Mucosa of descending colon (tissue), 3 donors: ENCODE measurements around the gene IPO9. TPM values are rescaled to one million over a fixed set of nuclear protein-coding genes. Genes with fewer than 3 reads are reported as not detected.
"Not testable (repeated sequence)": the region's sequence is repeated elsewhere in the genome, so short reads cannot be mapped to it uniquely, and the experiment has no call there.

Source experiments
- ATAC-seq: fragments of 200-7000 bp; cut with Tn5 transposase; one replicate; pipeline ENCODE4 v1.9.1; 2020; ENCODE audit warnings: mild to moderate bottlenecking, moderate library complexity
- DNase-seq, 3 donors: peaks; one replicate each; pipeline ENCODE4 v3.0.0-alpha.2; 2020
- H3K36me3 ChIP-seq: fragments of 200-600 bp; one replicate; pipeline ENCODE4 v1.8.0; 2021; ENCODE audit warnings: low read depth, mild to moderate bottlenecking
- H3K4me1 ChIP-seq: fragments of 200-600 bp; one replicate; pipeline ENCODE4 v1.8.0; 2021; ENCODE audit warnings: low read depth, mild to moderate bottlenecking
- H3K4me3 ChIP-seq: fragments of 200-600 bp; one replicate; pipeline ENCODE4 v1.8.0; 2021; ENCODE audit warnings: mild to moderate bottlenecking
- H3K9me3 ChIP-seq: fragments of 200-600 bp; one replicate; pipeline ENCODE4 v1.8.0; 2021; ENCODE audit warnings: mild to moderate bottlenecking
- CTCF ChIP-seq: fragments of 200-600 bp; IDR thresholded peaks from one replicate; pipeline ENCODE4 v1.8.0; 2022; ENCODE audit warnings: antibody characterized with exemption, mild to moderate bottlenecking
- intact Hi-C, 2 donors: fragments of 100-400 bp; cut with DNase I in 1 of 2; cut with micrococcal nuclease in 1 of 2; formaldehyde crosslinking; loops; one replicate each; pipeline versions ENCODE4 v1.11.0 to v1.11.1; 2022; cut with DNase I, micrococcal nuclease
- total RNA-seq, 3 donors: library from RNA; stranded (reverse); fragmentation: NEBNext Ultra II Directional in 2 of 3; extraction: Animal tissue kit (Norgen Biotek cat#: 25700) in 2 of 3; gene quantifications; one replicate each; pipeline versions ENCODE4 v1.2.1 to v1.2.4, GENCODE V29; 2021 to 2023
- donor health status: DM: no; HTN: no; CAD: no; lungs with moderate emphysema.
- donor health status: DM: no; HTN: no; CAD: no.
- donor health status: DM: no; HTN: yes; CAD: no.

IPO9 gene
- total RNA-seq, 3 donors from 2014 or later, result 25.9 to 33.9 (median 28.4) TPM

DNA sequence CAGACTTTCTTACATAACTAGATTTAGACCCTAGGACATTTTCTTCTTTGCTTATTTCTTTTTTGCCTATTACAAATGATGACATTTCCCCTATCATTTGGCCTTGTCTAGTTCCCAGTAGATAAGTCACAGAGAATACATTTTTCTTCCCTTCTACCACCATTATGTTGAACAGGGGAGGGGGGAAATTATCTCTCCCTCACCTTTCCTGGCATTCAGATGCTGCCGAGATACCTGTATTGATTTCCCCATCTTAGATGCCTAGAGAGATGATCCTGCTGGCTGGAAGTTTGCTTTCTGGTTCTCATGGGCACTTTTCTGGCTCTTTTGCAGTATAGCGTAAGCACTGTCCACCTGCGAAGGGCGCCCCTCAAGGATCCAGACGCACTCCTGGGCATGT lies 5.7 kb downstream of the IPO9 start:
- no peaks in the 10 kb centered on the region for H3K9me3 ChIP-seq
- TF ChIP-seq CTCF, result no peak
- H3K36me3 ChIP-seq, result no peaks in the 10 kb centered on the region
- no peak overlapping the region for H3K4me3 ChIP-seq
- intact Hi-C loops, result no loop called here
- DNase-seq (no peak), ATAC-seq (no peak)
- H3K4me1 ChIP-seq, result peaks cover 16% of the 10 kb centered on the region

- no peak for ATAC-seq
- intact Hi-C loops, result no loop called here
- no peak for DNase-seq
These were observed 9.4 kb downstream of the IPO9 start for GRCh38 chr1:201838381-201838780.

GRCh38 chr1:201839089-201839488 lies 10.1 kb downstream of the IPO9 start:
- DNase-seq, ATAC-seq, H3K4me1 ChIP-seq, H3K36me3 ChIP-seq, H3K9me3 ChIP-seq, H3K4me3 ChIP-seq, intact Hi-C loops: not testable (repeated sequence)

More at GRCh38 chr1:201838381-201838780, 9.4 kb downstream of the IPO9 start:
- no peaks in the 10 kb centered on the region for H3K9me3 ChIP-seq
- H3K4me1 ChIP-seq, result no peaks in the 10 kb centered on the region
- TF ChIP-seq CTCF, result no peak
- H3K4me3 ChIP-seq, result no peak overlapping the region
- H3K36me3 ChIP-seq, result no peaks in the 10 kb centered on the region

GRCh38 chr1:201840055-201840454 lies 11.1 kb downstream of the IPO9 start:
- H3K4me3 ChIP-seq, result no peak overlapping the region
- no peak for ATAC-seq

DNA sequence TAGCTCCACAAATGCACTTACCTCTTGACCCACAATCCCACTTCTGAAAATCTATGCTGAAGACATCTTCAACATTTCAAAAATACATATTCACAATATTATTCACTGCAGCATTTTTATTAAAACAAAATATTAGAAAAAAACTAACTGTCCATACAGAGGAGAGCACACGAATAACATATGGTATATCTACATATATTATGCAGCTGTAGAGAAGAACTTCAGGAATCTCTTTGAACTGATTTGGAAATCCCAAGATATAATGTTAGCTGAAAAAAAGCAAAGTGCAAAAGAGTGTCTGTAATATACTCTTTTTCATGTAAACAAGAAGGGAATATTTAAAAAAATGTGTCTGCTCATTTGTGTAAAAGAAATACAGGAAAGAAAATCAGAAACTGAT lies 11.5 kb downstream of the IPO9 start:
- Histone ChIP-seq H3K9me3 (no peaks in the 10 kb centered on the region), H3K36me3 (no peaks in the 10 kb centered on the region), H3K4me3 (no peak overlapping the region), H3K4me1 (no peaks in the 10 kb centered on the region)
- no peak for DNase-seq
- ATAC-seq, result no peak
- no peak for TF ChIP-seq CTCF
- intact Hi-C loops, result no loop called here

More at GRCh38 chr1:201840055-201840454, 11.1 kb downstream of the IPO9 start:
- Histone ChIP-seq H3K9me3 (no peaks in the 10 kb centered on the region), H3K36me3 (no peaks in the 10 kb centered on the region), H3K4me1 (no peaks in the 10 kb centered on the region)
- no peak for TF ChIP-seq CTCF
- intact Hi-C loops, result no loop called here
- no peak for DNase-seq

GRCh38 chr1:201841265-201841912 lies 12.4 kb downstream of the IPO9 start:
- DNase-seq (no peak), ATAC-seq (no peak)
- Histone ChIP-seq H3K4me3 (no peak overlapping the region), H3K36me3 (no peaks in the 10 kb centered on the region), H3K9me3 (no peaks in the 10 kb centered on the region), H3K4me1 (no peaks in the 10 kb centered on the region)
- no peak for TF ChIP-seq CTCF
- intact Hi-C loops, result no loop called here
